K562 (cell line): ENCODE measurements around the gene PNPLA7. TPM values are rescaled to one million over a fixed set of nuclear protein-coding genes. Genes with fewer than 3 reads are reported as not detected.
A peak's percentile ranks its signal among the peaks of the same experiment; 100 is the strongest.

Experiments
- CLOCK ChIP-seq: fragments of 250-450 bp; sonication (Bioruptor Pico); IDR thresholded peaks from 2 replicates; pipeline ENCODE4 v1.4.0; 2020; ENCODE audit warnings: mild to moderate bottlenecking, moderate library complexity, borderline replicate concordance
- E2F6 ChIP-seq, 2 experiments: IDR thresholded peaks; 2 replicates each; pipeline ENCODE4 v1.6.1; 2011; ENCODE audit warnings: borderline replicate concordance in 1 of 2, control low read depth in 1 of 2, low read depth in 1 of 2, low read length in 1 of 2, mild to moderate bottlenecking in 1 of 2, mixed read lengths in 1 of 2, moderate library complexity in 1 of 2; ENCODE audit not compliant: insufficient read depth in 1 of 2, insufficient read length in 1 of 2, poor library complexity in 1 of 2, severe bottlenecking in 1 of 2; ENCODE audit errors: extremely low read depth in 1 of 2
- IRF2 ChIP-seq: sonication (generic); formaldehyde crosslinking; IDR thresholded peaks from 2 replicates; pipeline ENCODE4 v1.8.1; 2022; ENCODE audit warnings: mild to moderate bottlenecking, missing genetic modification reagents
- MLLT1 ChIP-seq, 2 experiments: fragments of 450-650 bp; IDR thresholded peaks; 2 replicates each; pipeline ENCODE4 v1.6.1; 2016
- NCOA6 ChIP-seq: fragments of 450-650 bp; IDR thresholded peaks from 2 replicates; pipeline ENCODE4 v1.6.1; 2017; ENCODE audit warnings: mild to moderate bottlenecking
- TBP ChIP-seq: optimal IDR thresholded peaks from 2 replicates; pipeline ENCODE3; 2011; ENCODE audit warnings: low read depth, low read length, improper control_type of control experiment
- ZFPM2 ChIP-seq: fragments of 250-450 bp; sonication (Bioruptor Pico); IDR thresholded peaks from 2 replicates; pipeline ENCODE4 v1.5.1; 2022; ENCODE audit warnings: mild to moderate bottlenecking
- polyA plus RNA-seq, 8 experiments: library from polyadenylated mRNA; depleted of rRNA in 4 of 8; stranded (reverse) in 5 of 8; unstranded in 3 of 8; fragments of >200 nt; fragmentation: Nextera tagmentation in 2 of 8; fragmentation: Illumina TruSeq in 1 of 8; extraction: Ambion mirVana in 2 of 8; extraction: Trizol in 1 of 8; gene quantifications; 2 replicates each; pipeline versions ENCODE4 v1.2.1 to v1.2.3, GENCODE V29; 2011 to 2014; ENCODE audit warnings: inconsistent platforms in 1 of 8, missing spikeins in 1 of 8
- total RNA-seq, 7 experiments: library from RNA; depleted of rRNA in 6 of 7; stranded (reverse); fragments of >200 nt in 6 of 7; fragmentation: Illumina TruSeq in 2 of 7; extraction: Trizol in 2 of 7; gene quantifications; 2 replicates each; pipeline versions ENCODE4 v1.2.1 to v1.2.3, GENCODE V29; 2011 to 2021; ENCODE audit warnings: low replicate concordance in 1 of 7

PNPLA7 gene
- total and polyA plus RNA-seq, 9 of the 15 experiments (the other 6 are each of a cell fraction or from before 2014, with no cell fraction given) = 0.01 to 0.85 (median 0.19) TPM; not detected in 1

- TF ChIP-seq E2F6 (IDR thresholded peaks at IDR 0.05; ENCODE audit: borderline replicate concordance in 1 of 2, extremely low read depth in 1 of 2, insufficient read depth in 1 of 2, insufficient read length in 1 of 2, low read depth in 1 of 2, low read length in 1 of 2, poor library complexity in 1 of 2, severe bottlenecking in 1 of 2) = peak in 1 of 2 experiments; percentile 5
- no peak for TF ChIP-seq CLOCK (CRISPR knock-in tag)
- no peak for TF ChIP-seq TBP
- TF ChIP-seq IRF2 = no peak
- no peak for TF ChIP-seq NCOA6
- no peak for TF ChIP-seq ZFPM2 (CRISPR knock-in tag)
- 0 out of 4 replicates have a peak, but pooled peaks of 1 of the 2 experiments have one; percentile 1 for TF ChIP-seq MLLT1 (IDR thresholded peaks at IDR 0.05)
Measured at GRCh38 chr9:137579259-137579604, 29.0 kb upstream of the PNPLA7 start (continued).
